NCI-H146 treated with DMSO at 0.1 percent for 48 hours (cell line): ENCODE data around the gene SNAPIN.
A peak's percentile ranks its signal among the peaks of the same experiment; 100 is the strongest.

ENCODE experiments used
- DNase-seq: peaks from one replicate; lab custom pipeline; 2025; ENCODE audit not compliant: unreplicated experiment; lab: John Stamatoyannopoulos, UW

SNAPIN gene, protein sequence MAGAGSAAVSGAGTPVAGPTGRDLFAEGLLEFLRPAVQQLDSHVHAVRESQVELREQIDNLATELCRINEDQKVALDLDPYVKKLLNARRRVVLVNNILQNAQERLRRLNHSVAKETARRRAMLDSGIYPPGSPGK

DNA sequence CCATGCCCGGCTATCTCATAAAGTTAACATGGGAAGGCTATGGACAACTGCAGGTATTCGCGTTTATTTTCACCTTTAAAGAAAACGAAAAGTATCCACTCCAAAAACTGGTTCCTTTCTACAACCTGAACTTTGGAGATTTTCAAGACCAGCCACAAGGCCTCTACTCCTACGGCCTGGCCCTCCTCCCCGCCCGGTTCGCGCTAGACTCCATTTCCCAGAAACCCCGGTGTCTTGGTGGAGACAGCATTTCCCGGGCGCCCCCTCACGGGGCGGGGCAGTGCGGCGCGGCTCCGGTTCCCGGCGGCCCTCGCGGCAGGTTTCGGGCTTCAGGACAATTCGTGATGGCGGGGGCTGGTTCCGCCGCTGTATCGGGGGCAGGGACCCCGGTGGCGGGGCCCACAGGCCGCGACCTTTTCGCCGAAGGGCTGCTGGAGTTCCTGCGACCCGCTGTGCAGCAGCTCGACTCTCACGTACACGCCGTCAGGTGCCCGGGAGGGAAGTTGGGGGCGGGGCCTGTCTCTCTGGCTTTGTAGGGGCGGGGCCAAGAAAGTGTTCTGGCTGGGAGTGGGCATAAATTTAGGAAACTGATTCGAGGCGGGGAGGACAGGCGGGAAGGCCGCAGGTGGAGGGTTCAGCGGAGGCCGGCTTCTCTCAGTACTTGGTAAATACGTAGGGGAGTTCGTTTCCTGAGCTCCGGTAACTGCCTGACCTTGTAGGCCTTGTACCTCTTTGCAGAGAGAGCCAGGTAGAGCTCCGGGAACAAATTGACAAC is at the start of gene SNAPIN:
TSS of gene SNAPIN (plus strand) at position 304 of the 775 bp plus-strand sequence. CDS start at position 345, 41 bp downstream.
- DNase-seq: peak; percentile 82

- peak; percentile 53 for DNase-seq
Observed at GRCh38 chr1:153608742-153609584, 49.5 kb upstream of the SNAPIN start.

DNA sequence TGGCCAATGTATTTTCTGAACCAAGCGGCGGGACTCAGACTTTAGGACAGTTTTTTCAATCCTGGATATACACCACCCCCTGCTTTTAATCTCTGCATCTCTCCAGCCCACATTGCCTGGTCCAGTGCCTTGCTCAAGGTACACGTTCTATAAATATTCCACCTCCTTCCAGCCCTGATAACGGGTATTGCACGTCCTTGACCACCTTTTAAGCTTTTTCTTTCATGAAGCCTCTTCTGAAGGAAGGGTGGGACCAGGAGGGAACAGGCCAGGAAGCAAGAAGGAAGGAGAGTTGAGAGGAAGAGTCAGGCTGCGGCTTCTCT is 49.0 kb upstream of the SNAPIN start:
- no peak for DNase-seq

DNA sequence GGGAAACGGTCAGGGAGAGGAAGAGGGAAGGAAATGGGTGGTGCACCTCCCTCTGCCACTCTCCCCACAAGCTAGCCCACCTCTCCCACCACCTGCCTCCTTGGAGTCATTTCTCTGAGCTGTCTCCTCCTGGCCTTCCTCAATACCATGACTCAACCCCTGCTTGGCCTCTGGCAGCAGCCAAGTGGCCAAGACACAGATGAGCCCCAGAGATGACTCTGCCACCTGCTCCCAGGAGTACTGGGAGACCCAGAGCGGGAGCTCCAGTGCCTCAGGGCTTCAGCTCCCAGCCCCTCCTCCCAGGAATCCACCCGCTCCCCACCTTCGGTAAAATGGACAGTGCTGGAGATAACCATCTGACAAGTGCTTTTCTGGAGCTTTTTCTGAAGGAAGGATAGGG is 48.2 kb upstream of the SNAPIN start:
- DNase-seq: no peak

- DNase-seq: no peak
Observed at GRCh38 chr1:153610811-153611301, 47.6 kb upstream of the SNAPIN start.

GRCh38 chr1:153611356-153611755 is 47.1 kb upstream of the SNAPIN start:
- DNase-seq: no peak

DNA sequence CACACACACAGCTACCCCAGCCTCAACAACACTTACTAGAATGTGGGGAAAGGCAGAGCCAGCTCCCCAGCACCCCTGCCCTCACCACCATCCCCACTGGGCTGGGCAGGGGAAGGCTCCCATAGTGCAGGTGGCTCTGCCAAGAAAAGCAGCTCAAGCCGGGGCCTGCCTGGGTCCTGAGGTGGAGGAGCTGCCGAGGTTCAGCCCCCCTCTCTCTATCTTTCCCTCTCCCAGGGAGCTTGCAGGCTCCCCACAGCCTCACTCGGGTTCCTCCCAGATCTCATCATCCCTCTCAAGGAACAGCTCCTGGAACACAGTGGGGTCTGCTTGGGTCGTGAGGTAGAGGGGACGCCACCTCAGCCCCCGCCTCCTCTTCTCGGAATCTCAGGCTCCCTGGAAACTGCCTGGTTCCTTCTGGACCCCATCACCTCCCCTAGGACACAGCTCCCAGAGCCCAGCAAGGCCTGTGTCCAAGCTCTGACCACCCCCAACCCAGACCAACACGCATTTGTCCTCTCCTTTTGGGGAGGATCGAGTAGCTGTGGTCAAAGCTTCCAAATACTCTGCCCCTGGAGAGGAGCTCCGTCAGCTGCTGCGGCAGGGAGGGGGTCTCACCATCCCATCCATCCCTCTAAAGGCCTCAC is 46.3 kb upstream of the SNAPIN start:
- DNase-seq: no peak

- DNase-seq: no peak
Observed at GRCh38 chr1:153612755-153613331, 45.7 kb upstream of the SNAPIN start, which contains the start of gene S100A16. S100A16 (minus strand) TSS chr1:153613137; CDS start chr1:153608151, 4,986 bp downstream.

GRCh38 chr1:153613406-153613805 is 45.1 kb upstream of the SNAPIN start:
- DNase-seq: no peak

GRCh38 chr1:153614189-153614900 is 44.2 kb upstream of the SNAPIN start:
- no peak for DNase-seq

DNA sequence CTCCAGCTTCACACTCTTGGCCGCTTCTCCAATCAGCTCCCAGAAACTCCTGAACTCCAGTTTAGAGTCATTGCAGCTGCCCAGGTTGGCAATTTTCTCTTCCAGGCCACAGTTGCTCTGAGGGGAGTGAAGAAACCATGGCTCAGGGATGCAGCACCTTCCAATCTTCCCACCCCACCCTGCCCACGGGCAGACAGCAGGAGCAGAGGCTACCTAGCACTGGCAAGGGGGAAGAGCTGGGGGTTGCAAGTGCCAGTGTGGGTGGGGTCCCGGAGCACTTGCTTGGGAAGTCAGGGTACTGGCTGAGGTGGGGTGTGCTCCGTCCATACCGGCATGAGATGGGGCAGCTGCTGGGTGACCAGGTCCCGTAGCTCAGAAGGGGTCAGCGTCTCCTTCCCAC is 43.6 kb upstream of the SNAPIN start:
- no peak for DNase-seq

- no peak for DNase-seq
Observed at GRCh38 chr1:153615406-153615805, 43.1 kb upstream of the SNAPIN start.

- DNase-seq: no peak
Observed at GRCh38 chr1:153616144-153616916, 42.2 kb upstream of the SNAPIN start, which contains the start of gene S100A14. S100A14 (minus strand) TSS chr1:153616325; CDS start chr1:153615858, 467 bp downstream.

DNA sequence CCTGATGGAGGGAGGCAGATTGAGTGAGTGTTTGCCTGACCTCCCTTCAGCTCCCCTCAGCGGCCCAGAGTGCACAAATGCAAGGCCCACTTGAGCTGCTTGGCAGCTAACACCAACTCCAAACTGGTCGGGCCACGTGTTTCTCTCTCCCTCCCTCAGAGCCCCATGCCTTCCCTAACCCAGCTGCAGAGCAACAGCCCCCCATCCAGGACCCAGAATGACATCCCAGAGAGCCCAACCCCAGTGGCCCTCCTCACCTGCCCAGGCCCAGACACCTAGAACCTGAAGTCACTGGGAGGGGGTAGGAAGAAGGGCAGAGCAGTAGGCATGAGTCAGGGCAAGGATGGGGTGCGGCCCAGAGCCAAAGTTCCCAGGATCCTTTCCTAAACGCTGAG is 41.6 kb upstream of the SNAPIN start:
- DNase-seq: no peak

GRCh38 chr1:153617663-153618062 is 40.8 kb upstream of the SNAPIN start:
- no peak for DNase-seq

DNA sequence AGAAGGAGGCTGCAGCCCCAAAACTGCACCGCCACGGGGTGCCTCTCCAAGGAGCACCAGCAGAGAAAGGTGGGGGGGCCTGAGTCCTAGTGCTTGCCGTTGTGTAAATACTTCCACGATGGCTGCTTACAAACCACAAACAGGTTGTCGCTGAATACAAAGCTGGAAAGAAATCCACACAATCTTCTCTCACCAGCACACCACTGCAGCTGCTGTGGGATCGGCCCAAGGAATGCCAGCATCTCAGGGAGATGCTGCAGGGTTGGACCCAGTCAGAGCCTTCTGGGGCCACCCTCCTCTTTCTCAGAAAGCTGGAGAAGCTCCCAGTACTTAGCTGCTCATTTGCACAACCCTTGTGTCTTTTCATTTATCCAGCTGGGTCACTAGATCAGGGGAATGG is 39.3 kb upstream of the SNAPIN start:
- no peak for DNase-seq

DNA sequence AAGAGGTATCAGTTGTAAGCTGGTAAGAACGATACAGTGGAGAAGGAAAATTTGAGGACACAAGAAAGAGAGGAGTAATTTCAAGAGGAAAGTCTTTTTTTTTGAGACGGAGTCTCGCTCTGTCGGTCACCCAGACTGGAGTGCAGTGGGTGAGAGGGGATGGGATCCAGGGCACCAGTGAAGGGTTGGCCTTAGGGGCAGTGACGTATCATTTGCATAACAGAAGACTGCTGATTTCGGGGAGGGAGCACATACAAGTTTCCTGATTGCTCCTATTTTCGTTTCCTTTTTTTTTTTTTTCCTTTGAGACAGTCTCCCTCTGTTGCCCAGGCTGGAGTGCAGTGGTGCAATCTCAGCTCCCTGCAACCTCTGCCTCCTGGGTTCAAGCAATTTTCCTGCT is 35.4 kb upstream of the SNAPIN start:
- DNase-seq: no peak

GRCh38 chr1:153624965-153625611 is 33.4 kb upstream of the SNAPIN start:
- no peak for DNase-seq

- no peak for DNase-seq
Observed at GRCh38 chr1:153626477-153626903, 32.0 kb upstream of the SNAPIN start.
